NCI-H1694 (cell line): ENCODE data around the gene ADH4.
"Not testable (repeated sequence)": the region's sequence is repeated elsewhere in the genome, so short reads cannot be mapped to it uniquely, and the experiment has no call there.

ENCODE experiments used
- DNase-seq: peaks from one replicate; lab custom pipeline; 2025; lab: John Stamatoyannopoulos, UW

Gene ADH4

GRCh38 chr4:99144070-99144469 is at the start of gene ADH4:
Gene ADH4 (minus strand): TSS chr4:99144297. CDS start chr4:99144222, 75 bp downstream.
- DNase-seq: no peak

GRCh38 chr4:99190336-99190735 is 46.2 kb upstream of the ADH4 start:
- no peak for DNase-seq

- DNase-seq: not testable (repeated sequence)
These were observed 45.8 kb upstream of the ADH4 start for GRCh38 chr4:99189900-99190299.

GRCh38 chr4:99186029-99186428 is 41.9 kb upstream of the ADH4 start:
- DNase-seq: no peak

- no peak for DNase-seq
These were observed 41.5 kb upstream of the ADH4 start for GRCh38 chr4:99185581-99185980.

GRCh38 chr4:99180382-99181070 is 36.4 kb upstream of the ADH4 start:
- no peak for DNase-seq

GRCh38 chr4:99179626-99180025 is 35.5 kb upstream of the ADH4 start:
- DNase-seq: no peak

GRCh38 chr4:99179178-99179577 is 35.1 kb upstream of the ADH4 start:
- no peak for DNase-seq

GRCh38 chr4:99166544-99166943 is 22.4 kb upstream of the ADH4 start:
- DNase-seq: no peak

GRCh38 chr4:99165978-99166377 is 21.9 kb upstream of the ADH4 start:
- DNase-seq: no peak

- DNase-seq: no peak
These were observed 17.4 kb upstream of the ADH4 start for GRCh38 chr4:99161373-99162099.

- DNase-seq: no peak
These were observed 15.6 kb upstream of the ADH4 start for GRCh38 chr4:99159699-99160098.

GRCh38 chr4:99157478-99157935 is 13.4 kb upstream of the ADH4 start:
- DNase-seq: no peak

GRCh38 chr4:99156992-99157391 is 12.9 kb upstream of the ADH4 start:
- DNase-seq: no peak

- no peak for DNase-seq
These were observed 10.7 kb upstream of the ADH4 start for GRCh38 chr4:99154658-99155342.

- no peak for DNase-seq
These were observed 7.9 kb upstream of the ADH4 start for GRCh38 chr4:99151995-99152394.

- DNase-seq: no peak
These were observed 7.4 kb upstream of the ADH4 start for GRCh38 chr4:99151452-99151851.

- DNase-seq: no peak
These were observed 5.4 kb upstream of the ADH4 start for GRCh38 chr4:99149426-99150019.

- no peak for DNase-seq
These were observed 4.5 kb upstream of the ADH4 start for GRCh38 chr4:99148550-99148949.

- DNase-seq: no peak
These were observed 490 bp upstream of the ADH4 start for GRCh38 chr4:99144587-99144986.

- no peak for DNase-seq
These were observed 7.8 kb downstream of the ADH4 start for GRCh38 chr4:99136329-99136728.

- no peak for DNase-seq
These were observed 8.4 kb downstream of the ADH4 start for GRCh38 chr4:99135541-99136162.
